HG03064 (cell line): ENCODE results near the gene PDLIM4.
A peak's percentile ranks its signal among the peaks of the same experiment; 100 is the strongest.

ENCODE experiments used
- ATAC-seq: cut with Tn5 transposase; IDR thresholded peaks from one replicate; pipeline ENCODE4 v1.9.1; 2021; ENCODE audit warnings: low read depth; ENCODE audit not compliant: unreplicated experiment

Gene PDLIM4

GRCh38 chr5:132280371-132281240 lies 23.1 kb downstream of the PDLIM4 start:
- no peak for ATAC-seq

GRCh38 chr5:132281856-132282614 lies 24.5 kb downstream of the PDLIM4 start:
- ATAC-seq = no peak

DNA sequence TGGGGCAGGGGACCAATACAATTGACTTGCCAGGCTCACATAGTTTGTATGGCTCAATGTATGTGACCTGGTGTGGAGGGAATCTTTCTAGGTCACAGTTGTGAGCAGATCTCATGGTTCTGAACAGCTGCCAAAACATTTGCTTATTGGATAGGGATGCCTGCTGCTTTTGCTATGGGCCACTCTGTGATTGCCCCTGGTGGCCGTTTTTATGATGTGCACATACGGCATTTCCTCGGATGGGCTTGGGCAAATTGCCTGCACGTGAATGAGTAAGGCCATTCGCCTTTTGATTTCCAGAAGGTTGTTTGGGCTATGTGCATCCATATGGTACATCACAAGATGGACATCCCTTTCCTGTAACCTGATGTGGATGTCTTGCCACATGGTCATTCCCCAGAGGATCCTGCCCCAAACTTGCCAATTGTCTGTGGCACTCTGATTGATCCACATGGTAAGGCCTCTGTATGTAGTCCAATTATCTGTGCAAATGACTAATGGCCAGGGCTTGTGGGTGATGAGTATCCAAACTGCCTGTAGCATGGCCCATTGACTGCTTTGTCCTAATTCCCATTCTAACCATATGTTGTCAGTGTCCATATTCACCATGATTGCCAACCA lies 26.0 kb downstream of the PDLIM4 start:
- no peak for ATAC-seq

- ATAC-seq = no peak
Measured at GRCh38 chr5:132289097-132289496, 31.6 kb downstream of the PDLIM4 start.

DNA sequence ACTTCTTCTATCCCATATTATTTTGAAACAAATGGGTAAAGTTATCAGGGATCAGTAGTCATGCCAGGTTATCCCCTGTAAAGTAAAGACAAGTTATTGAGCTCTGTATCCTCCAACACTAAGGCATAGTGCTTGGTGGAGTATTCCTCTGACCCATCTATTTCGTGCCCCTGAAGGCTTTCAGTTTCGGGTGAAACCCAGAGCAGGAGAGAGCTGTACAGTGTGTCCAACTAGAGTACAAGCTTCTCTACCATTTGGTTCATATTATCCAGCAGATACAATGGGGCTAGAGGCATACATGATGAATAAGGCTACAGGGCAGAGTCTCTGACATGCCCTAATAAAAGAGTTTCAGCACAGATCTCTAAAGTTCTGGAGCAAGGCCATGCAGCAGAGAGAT lies 33.5 kb downstream of the PDLIM4 start:
- no peak for ATAC-seq

DNA sequence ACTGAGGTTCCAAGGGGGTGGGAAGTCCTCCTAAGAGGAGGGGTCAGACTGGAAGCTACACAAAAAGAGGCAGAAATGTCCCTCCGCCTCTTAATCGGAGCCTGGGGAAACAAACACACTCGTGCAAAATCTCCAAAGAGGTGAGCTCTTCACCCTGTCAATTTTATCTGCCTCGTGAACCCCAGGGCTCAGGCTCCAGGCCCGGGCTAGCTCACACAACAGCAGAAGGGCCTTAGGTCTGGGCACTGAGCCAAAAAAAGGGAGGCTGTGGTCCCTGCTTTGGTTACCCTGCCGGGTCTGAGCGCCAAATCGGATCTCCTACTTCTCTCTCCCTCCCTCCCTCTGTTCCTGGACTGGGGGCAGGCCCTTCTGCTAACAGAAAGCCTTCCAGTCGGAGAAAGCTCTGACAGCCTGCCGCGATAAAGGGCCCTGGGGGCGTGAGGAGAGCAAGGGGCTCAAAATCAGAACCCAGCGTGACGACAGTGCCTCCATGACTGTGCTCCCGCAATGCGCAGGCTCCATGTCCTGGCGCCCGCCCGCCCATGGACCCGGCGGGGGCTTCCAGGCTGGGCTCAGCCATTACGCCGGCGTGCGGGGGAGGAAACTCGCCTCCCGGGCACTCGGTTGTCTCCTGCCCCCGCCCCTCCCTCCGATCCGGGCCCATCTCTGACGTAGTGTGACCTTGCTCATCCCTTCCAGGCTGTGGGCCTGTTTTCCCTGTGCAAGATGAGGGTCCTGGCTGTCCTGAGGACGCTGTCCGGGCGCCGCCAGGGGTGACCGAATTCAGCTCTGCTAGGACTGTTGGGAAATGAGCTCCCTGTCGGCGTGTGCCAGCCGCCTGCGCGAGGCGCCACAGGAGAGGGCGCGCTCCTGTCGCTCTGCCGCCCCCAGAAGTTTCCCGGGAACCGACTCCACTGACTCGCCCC lies 35.8 kb downstream of the PDLIM4 start:
- ATAC-seq = peak; percentile 38

- ATAC-seq = peak; percentile 58
Measured at GRCh38 chr5:132293992-132294727, 36.7 kb downstream of the PDLIM4 start, which contains the start of gene SLC22A4. Gene SLC22A4 (plus strand): TSS chr5:132294394. CDS start chr5:132294617, 223 bp downstream.

- ATAC-seq = peak; percentile 3
Measured at GRCh38 chr5:132294728-132295504, 37.4 kb downstream of the PDLIM4 start.

DNA sequence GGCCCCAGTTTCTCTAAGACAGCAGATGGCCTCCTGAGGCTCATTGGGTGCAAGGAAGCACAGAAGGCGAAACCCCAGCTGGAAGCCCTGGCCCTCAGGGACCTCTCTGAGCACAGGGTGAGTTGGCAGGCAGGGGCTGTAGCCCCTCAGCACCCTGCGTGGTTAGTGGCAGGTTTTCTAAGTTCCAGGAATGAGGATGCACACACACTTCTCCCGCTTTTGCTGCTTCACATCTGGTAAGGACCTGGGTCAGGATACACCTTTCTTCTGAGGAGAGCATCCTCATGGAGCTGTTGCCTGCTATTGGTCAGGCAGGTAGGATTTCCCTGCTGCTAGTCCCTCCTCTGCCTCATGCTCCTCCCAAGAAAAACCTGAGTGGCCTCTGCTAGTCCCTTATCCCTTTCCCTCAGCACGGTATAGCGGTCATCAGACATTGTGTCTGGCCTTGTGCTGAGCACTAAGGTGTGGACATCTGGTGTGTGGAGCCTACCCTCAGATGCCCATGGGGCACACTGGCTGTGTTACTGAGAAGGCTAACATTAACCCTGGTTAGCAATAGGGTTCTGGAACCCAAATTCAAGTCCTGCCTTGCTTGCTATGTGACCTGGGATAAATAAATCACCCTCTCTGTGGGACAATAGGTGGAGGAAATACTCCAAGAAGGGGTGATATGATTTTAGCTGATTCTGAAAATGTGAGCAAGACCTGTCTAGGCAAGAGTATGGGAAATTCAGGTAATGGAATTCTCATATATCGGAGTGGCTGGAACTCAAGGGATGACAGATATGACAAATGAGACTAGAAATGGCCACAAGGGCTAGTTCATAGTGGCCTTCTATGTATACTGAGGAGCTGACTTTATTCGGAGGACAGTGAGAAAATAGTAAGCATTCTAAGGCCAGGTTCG lies 38.3 kb downstream of the PDLIM4 start:
- no peak for ATAC-seq

DNA sequence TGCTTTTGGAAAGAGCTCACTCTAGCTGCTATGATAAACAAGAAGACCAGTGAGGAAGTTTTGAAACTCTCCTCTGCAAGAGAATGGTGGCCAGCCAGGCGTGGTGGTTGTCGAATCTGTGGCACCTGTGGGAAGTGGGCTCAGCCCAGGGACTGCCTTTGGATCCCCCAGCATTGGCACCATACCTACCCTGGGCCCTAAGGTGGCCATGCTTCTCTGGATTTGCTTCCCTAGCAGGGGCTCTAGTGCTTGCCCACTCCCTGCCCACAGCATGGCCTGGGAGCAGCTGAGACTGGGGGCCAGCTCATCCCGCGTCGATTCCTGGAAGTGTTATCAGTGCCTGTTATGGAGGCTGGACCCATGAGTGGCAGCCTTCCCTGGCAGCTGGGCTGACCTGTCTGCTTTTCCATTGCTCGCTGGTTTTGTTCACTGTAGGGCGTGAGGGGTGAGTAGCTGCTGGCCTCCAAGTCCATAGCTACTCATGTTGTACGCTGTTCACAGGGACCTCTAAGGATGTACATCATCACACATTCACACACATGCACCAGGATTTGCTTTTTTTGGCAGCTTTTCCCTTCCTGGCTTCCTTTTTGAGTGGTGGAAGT lies 39.0 kb downstream of the PDLIM4 start:
- ATAC-seq = no peak

- no peak for ATAC-seq
Measured at GRCh38 chr5:132297211-132297940, 39.9 kb downstream of the PDLIM4 start.

GRCh38 chr5:132298298-132299212 lies 41.1 kb downstream of the PDLIM4 start:
- ATAC-seq = no peak

- no peak for ATAC-seq
Measured at GRCh38 chr5:132299917-132300316, 42.4 kb downstream of the PDLIM4 start.

DNA sequence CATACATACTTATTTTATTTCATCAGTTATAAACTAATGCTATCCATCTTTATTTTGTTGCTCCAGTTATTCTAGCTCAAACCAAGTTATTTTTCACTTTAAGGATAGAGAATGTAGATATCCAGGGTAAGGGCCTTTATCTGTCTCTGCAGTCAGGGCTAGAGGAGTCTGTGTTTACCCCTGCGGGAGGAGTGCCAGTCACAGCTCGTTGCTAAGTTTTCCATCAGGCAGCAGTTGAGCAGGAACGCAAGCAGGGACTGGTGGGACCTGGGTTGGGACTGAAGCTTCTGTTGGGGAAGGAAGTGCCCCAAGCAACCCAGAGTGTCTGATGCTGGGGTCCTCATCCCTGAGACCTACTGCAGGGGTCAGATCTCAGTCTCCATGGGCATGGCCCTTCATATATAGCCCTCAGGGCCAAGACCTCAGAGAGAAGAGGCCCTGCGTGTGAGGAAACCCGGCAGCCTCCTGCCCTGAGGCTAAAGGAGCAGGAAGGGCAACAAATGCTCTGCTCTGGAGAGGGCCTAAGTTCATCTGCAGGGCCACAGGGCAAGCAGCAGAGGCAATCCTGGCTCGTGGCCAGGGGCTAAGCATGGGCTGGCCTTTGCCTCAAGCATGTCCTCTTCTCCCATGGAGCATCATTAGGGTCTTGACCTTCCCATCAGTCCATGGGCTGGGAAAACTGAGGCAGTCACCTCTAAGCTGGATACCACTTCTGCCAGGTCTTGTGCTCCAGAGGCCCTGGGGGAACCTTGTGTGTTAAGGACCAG lies 43.3 kb downstream of the PDLIM4 start:
- no peak for ATAC-seq
